Measurements from ENCODE around the gene PPP1R12C.

Gene PPP1R12C

GRCh38 chr19:55147545-55148251, 30.3 kb upstream of the PPP1R12C start:
- DNase-seq = no peak
- intact Hi-C loops (cut with DNase I) = no loop called here

GRCh38 chr19:55146705-55147273, 29.4 kb upstream of the PPP1R12C start:
- intact Hi-C loops (cut with DNase I) = no loop called here

GRCh38 chr19:55146078-55146704, 28.8 kb upstream of the PPP1R12C start:
- no peak for DNase-seq
- intact Hi-C loops (cut with DNase I) = no loop called here

More at GRCh38 chr19:55146705-55147273, 29.4 kb upstream of the PPP1R12C start:
- DNase-seq = no peak

GRCh38 chr19:55145232-55145631, 27.8 kb upstream of the PPP1R12C start:
- intact Hi-C loops (cut with DNase I) = no loop called here
- no peak for DNase-seq

GRCh38 chr19:55141696-55142095, 24.3 kb upstream of the PPP1R12C start:
- intact Hi-C loops (cut with DNase I) = loop anchor here (1.0 kb wide), 2 partner anchors 277 to 363 kb away; no protein-coding TSS in a partner anchor

GRCh38 chr19:55137915-55138314, 20.5 kb upstream of the PPP1R12C start:
- no peak for DNase-seq
- intact Hi-C loops (cut with DNase I) = no loop called here

More at GRCh38 chr19:55141696-55142095, 24.3 kb upstream of the PPP1R12C start:
- no peak for DNase-seq

- no peak for DNase-seq
- intact Hi-C loops (cut with DNase I) = no loop called here
Measured at GRCh38 chr19:55136399-55137102, 19.1 kb upstream of the PPP1R12C start.

GRCh38 chr19:55134736-55135135, 17.3 kb upstream of the PPP1R12C start:
- no peak for DNase-seq
- intact Hi-C loops (cut with DNase I) = no loop called here

GRCh38 chr19:55133639-55134444, 16.4 kb upstream of the PPP1R12C start:
- DNase-seq = no peak
- intact Hi-C loops (cut with DNase I) = no loop called here

GRCh38 chr19:55132453-55133129, 15.2 kb upstream of the PPP1R12C start:
- intact Hi-C loops (cut with DNase I) = no loop called here
- no peak for DNase-seq

GRCh38 chr19:55131421-55131820, 14.0 kb upstream of the PPP1R12C start:
- intact Hi-C loops (cut with DNase I) = no loop called here
- no peak for DNase-seq

- intact Hi-C loops (cut with DNase I) = no loop called here
- no peak for DNase-seq
Measured at GRCh38 chr19:55119053-55119452, 1.6 kb upstream of the PPP1R12C start.

- peak in 9 of 10 donors; percentile 64 to 96 (median 73) for DNase-seq
- intact Hi-C loops (cut with DNase I) = no loop called here
Measured at GRCh38 chr19:55118401-55118991, 1.1 kb upstream of the PPP1R12C start.

- DNase-seq = peak; percentile 98 to 100 (median 99)
- intact Hi-C loops (cut with DNase I) = no loop called here
Measured at GRCh38 chr19:55117663-55118391, 390 bp upstream of the PPP1R12C start.

- DNase-seq = peak; percentile 69 to 97 (median 80)
- intact Hi-C loops (cut with DNase I) = loop anchor here (1.0 kb wide), 1 partner anchor 28 kb away; no protein-coding TSS in a partner anchor
Measured at GRCh38 chr19:55116232-55116858, 1.1 kb downstream of the PPP1R12C start.

GRCh38 chr19:55115446-55116065, 1.9 kb downstream of the PPP1R12C start:
- DNase-seq = peak in 3 of 10 donors; percentile 29 to 100 (median 49)
- intact Hi-C loops (cut with DNase I) = loop anchor here (1.0 kb wide), 1 partner anchor 27 kb away; no protein-coding TSS in a partner anchor

- DNase-seq = peak in 1 of 10 donors; percentile 38
- intact Hi-C loops (cut with DNase I) = no loop called here
Measured at GRCh38 chr19:55114566-55115145, 2.8 kb downstream of the PPP1R12C start.

Measured in posterior cingulate gyrus (tissue), 11 donors.